ENCODE results near the gene SBDS. TPM values are rescaled to one million over a fixed set of nuclear protein-coding genes. Genes with fewer than 3 reads are reported as not detected.
"Not testable (repeated sequence)": the region's sequence is repeated elsewhere in the genome, so short reads cannot be mapped to it uniquely, and the experiment has no call there.

The SBDS gene
- total RNA-seq, result 172 TPM
- polyA plus RNA-seq (ENCODE audit: insufficient read depth in 1 of 8, insufficient read length in 8 of 8, low replicate concordance in 1 of 8), result 100 to 1,000 TPM; 179 to 232 (median 200) TPM
- long read RNA-seq, donor 1, transcript SBDS-201 (5 exons, 1,631 nt), result major isoform, 33 of 46 reads
- long read RNA-seq, donor 1, partial matches to known transcripts, result 13 of 46 reads
- long read RNA-seq, donor 1, other reads (novel, unspliced or antisense), result 0 of 46 reads
- long read RNA-seq, donor 2, transcript SBDS-201 (5 exons, 1,631 nt), result major isoform, 14 of 15 reads
- long read RNA-seq, donor 2, partial matches to known transcripts, result 0 of 15 reads
- long read RNA-seq, donor 2, other reads (novel, unspliced or antisense), result 0 of 15 reads
- long read RNA-seq, donor 3, transcript SBDS-201 (5 exons, 1,631 nt), result major isoform, 105 of 140 reads
- long read RNA-seq, donor 3, partial matches to known transcripts, result 34 of 140 reads
- long read RNA-seq, donor 3, other reads (novel, unspliced or antisense), result 0 of 140 reads
- long read RNA-seq, donor 4, transcript SBDS-201 (5 exons, 1,631 nt), result major isoform, 44 of 66 reads
- long read RNA-seq, donor 4, partial matches to known transcripts, result 22 of 66 reads
- long read RNA-seq, donor 4, other reads (novel, unspliced or antisense), result 0 of 66 reads
- long read RNA-seq, donor 5, transcript SBDS-201 (5 exons, 1,631 nt), result major isoform, 183 of 287 reads
- long read RNA-seq, donor 5, partial matches to known transcripts, result 104 of 287 reads
- long read RNA-seq, donor 5, other reads (novel, unspliced or antisense), result 0 of 287 reads
- long read RNA-seq, donor 6, transcript SBDS-201 (5 exons, 1,631 nt), result major isoform, 160 of 251 reads
- long read RNA-seq, donor 6, partial matches to known transcripts, result 89 of 251 reads
- long read RNA-seq, donor 6, other reads (novel, unspliced or antisense), result 0 of 251 reads
- long read RNA-seq, donor 7, transcript SBDS-201 (5 exons, 1,631 nt), result major isoform, 113 of 151 reads
- long read RNA-seq, donor 7, partial matches to known transcripts, result 37 of 151 reads
- long read RNA-seq, donor 7, other reads (novel, unspliced or antisense), result 0 of 151 reads
- long read RNA-seq, donor 8, transcript SBDS-201 (5 exons, 1,631 nt), result major isoform, 76 of 102 reads
- long read RNA-seq, donor 8, partial matches to known transcripts, result 26 of 102 reads
- long read RNA-seq, donor 8, other reads (novel, unspliced or antisense), result 0 of 102 reads
- long read RNA-seq, donor 9, transcript SBDS-201 (5 exons, 1,631 nt), result major isoform, 74 of 106 reads
- long read RNA-seq, donor 9, partial matches to known transcripts, result 32 of 106 reads
- long read RNA-seq, donor 9, other reads (novel, unspliced or antisense), result 0 of 106 reads
- long read RNA-seq, donor 10, transcript SBDS-201 (5 exons, 1,631 nt), result major isoform, 108 of 143 reads
- long read RNA-seq, donor 10, partial matches to known transcripts, result 34 of 143 reads
- long read RNA-seq, donor 10, other reads (novel, unspliced or antisense), result 0 of 143 reads
- long read RNA-seq, donor 11, transcript SBDS-201 (5 exons, 1,631 nt), result major isoform, 72 of 98 reads
- long read RNA-seq, donor 11, partial matches to known transcripts, result 25 of 98 reads
- long read RNA-seq, donor 11, other reads (novel, unspliced or antisense), result 0 of 98 reads

DNA sequence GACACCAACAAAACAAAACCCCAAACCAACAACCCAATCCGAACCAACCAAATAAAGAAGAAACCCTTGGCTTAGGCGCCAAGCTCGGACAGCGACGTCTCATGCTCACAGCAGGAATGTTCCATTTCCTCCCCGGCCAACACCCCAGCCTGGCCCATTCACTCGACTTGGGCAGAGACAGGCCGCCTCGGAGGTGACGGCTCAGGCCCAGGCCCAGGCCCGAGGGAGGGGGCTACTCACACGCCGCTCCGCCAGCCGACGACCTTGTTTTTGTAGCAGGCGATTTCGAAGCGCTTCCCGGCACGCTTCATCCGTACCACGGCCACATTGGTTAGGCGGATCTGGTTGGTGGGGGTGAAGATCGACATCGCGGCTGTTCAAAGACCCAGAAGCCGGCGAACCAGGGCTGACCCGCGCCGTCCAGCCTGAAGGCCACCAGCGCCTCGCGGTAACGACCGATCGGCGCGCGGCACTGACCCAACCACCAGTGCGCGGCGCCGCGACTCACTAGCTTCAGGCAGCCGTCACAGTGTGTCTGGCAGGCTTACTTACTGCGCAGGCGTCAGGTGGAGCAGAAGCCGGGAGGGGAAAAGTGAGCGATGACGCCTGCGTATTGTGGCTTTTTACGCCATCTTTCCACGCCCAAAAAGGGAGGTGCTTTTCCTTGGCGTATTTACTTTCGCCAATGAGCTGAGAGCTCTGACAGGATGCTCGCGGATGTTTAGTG, at the start of gene SBDS:
TSS of gene SBDS (minus strand) at position 537 of the 727 bp plus-strand sequence. CDS start at position 368, 169 bp downstream.
- H3K36me3 ChIP-seq (ENCODE audit: control insufficient read depth, insufficient read depth, low read length); H3K9me3 ChIP-seq (replicated peaks; ENCODE audit: control insufficient read depth, low read depth, low read length); H3K4me1 ChIP-seq (ENCODE audit: control insufficient read depth, insufficient read depth, low read length); H3K27me3 ChIP-seq (ENCODE audit: control insufficient read depth, insufficient read depth, low read length): not testable (repeated sequence)
- Histone ChIP-seq H3K27ac (ENCODE audit: low read length) (peak within 1 kb of the TSS; percentile 98), H3K4me3 (ENCODE audit: low read length) (peak within 1 kb of the TSS; percentile 80)
- peak; percentile 100 for DNase-seq
- WGBS (ENCODE audit: insufficient coverage), result under 1% methylated on average over 41 of the region's 59 CpGs

- not testable (repeated sequence) for H3K9me3 ChIP-seq (replicated peaks; ENCODE audit: control insufficient read depth, low read depth, low read length); H3K36me3 ChIP-seq (ENCODE audit: control insufficient read depth, insufficient read depth, low read length)
These were observed 48.2 kb upstream of the SBDS start for GRCh38 chr7:67043559-67043930.

GRCh38 chr7:67042781-67043558, 47.6 kb upstream of the SBDS start:
- peak overlapping the region; percentile 84 for H3K27ac ChIP-seq (ENCODE audit: low read length)
- WGBS (ENCODE audit: insufficient coverage), result no CpG with 5 or more reads among the region's 5 CpGs
- not testable (repeated sequence) for H3K36me3 ChIP-seq (ENCODE audit: control insufficient read depth, insufficient read depth, low read length); H3K27me3 ChIP-seq (ENCODE audit: control insufficient read depth, insufficient read depth, low read length); H3K4me3 ChIP-seq (ENCODE audit: low read length); H3K9me3 ChIP-seq (replicated peaks; ENCODE audit: control insufficient read depth, low read depth, low read length); H3K4me1 ChIP-seq (ENCODE audit: control insufficient read depth, insufficient read depth, low read length)
- peak; percentile 72 for DNase-seq

More at GRCh38 chr7:67043559-67043930, 48.2 kb upstream of the SBDS start:
- H3K4me3 ChIP-seq (ENCODE audit: low read length); H3K27me3 ChIP-seq (ENCODE audit: control insufficient read depth, insufficient read depth, low read length); H3K4me1 ChIP-seq (ENCODE audit: control insufficient read depth, insufficient read depth, low read length); DNase-seq: not testable (repeated sequence)
- WGBS (ENCODE audit: insufficient coverage), result no CpG with 5 or more reads among the region's 4 CpGs
- H3K27ac ChIP-seq (ENCODE audit: low read length), result peak overlapping the region; percentile 80

GRCh38 chr7:67040832-67041231, 45.4 kb upstream of the SBDS start:
- not testable (repeated sequence) for H3K4me3 ChIP-seq (ENCODE audit: low read length); H3K9me3 ChIP-seq (replicated peaks; ENCODE audit: control insufficient read depth, low read depth, low read length); H3K4me1 ChIP-seq (ENCODE audit: control insufficient read depth, insufficient read depth, low read length); H3K27me3 ChIP-seq (ENCODE audit: control insufficient read depth, insufficient read depth, low read length); H3K36me3 ChIP-seq (ENCODE audit: control insufficient read depth, insufficient read depth, low read length); DNase-seq; H3K27ac ChIP-seq (ENCODE audit: low read length)
- no CpG with 5 or more reads among the region's 2 CpGs for WGBS (ENCODE audit: insufficient coverage)

- H3K27ac ChIP-seq (ENCODE audit: low read length), result peak overlapping the region; percentile 91
- H3K36me3 ChIP-seq (ENCODE audit: control insufficient read depth, insufficient read depth, low read length); H3K4me1 ChIP-seq (ENCODE audit: control insufficient read depth, insufficient read depth, low read length); H3K27me3 ChIP-seq (ENCODE audit: control insufficient read depth, insufficient read depth, low read length); H3K4me3 ChIP-seq (ENCODE audit: low read length); H3K9me3 ChIP-seq (replicated peaks; ENCODE audit: control insufficient read depth, low read depth, low read length): not testable (repeated sequence)
- DNase-seq, result peak; percentile 68
- 57% methylated on average over 2 of the region's 10 CpGs for WGBS (ENCODE audit: insufficient coverage)
These were observed 41.3 kb upstream of the SBDS start for GRCh38 chr7:67036432-67037395.

DNA sequence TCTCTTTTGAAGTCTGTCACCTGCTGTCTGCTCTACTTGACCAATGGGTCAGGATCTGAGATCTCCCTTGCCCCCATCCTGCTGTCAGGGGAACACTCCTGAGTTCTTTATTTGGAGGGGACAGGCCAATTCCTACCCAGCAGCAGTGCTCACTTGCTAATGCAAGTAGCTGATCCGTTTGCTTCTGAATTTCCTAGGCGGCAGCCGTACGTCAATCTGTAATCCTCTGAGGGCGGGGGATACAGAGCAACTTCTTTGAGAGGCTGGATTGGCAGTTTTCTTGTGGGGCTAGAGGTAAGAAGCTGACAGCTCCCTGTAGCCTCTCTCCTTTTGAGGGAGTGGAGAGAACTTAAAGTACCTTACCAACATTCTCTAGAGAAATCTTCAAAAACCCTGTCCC, 37.9 kb upstream of the SBDS start:
- WGBS (ENCODE audit: insufficient coverage), result no CpG with 5 or more reads among the region's 5 CpGs
- Histone ChIP-seq H3K4me1 (ENCODE audit: control insufficient read depth, insufficient read depth, low read length) (peaks cover 5% of the 10 kb centered on the region), H3K4me3 (ENCODE audit: low read length) (no peak overlapping the region), H3K27me3 (ENCODE audit: control insufficient read depth, insufficient read depth, low read length) (no peaks in the 10 kb centered on the region), H3K27ac (ENCODE audit: low read length) (no peak overlapping the region), H3K9me3 (replicated peaks; ENCODE audit: control insufficient read depth, low read depth, low read length) (peaks cover 3% of the 10 kb centered on the region), H3K36me3 (ENCODE audit: control insufficient read depth, insufficient read depth, low read length) (peaks cover 16% of the 10 kb centered on the region)
- no peak for DNase-seq

DNA sequence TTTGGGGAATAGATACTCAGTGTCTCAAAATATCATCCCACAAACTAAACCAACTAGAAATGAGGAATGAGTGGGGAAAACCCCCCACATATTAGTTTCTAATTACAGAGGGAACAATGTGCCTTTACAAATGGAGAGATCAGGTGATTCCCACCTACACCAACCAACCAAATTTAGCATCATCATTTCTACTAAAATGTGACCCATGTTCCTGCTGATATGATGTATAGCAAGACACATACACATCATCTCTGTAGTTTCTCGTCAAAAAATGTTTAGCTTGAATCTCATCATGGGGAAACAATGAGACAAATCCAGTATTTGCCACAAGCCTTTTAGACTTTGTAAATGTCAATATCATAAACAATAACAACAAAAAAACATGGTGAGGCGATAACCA, 36.3 kb upstream of the SBDS start:
- WGBS (ENCODE audit: insufficient coverage), result no CpG with 5 or more reads among the region's 2 CpGs
- H3K36me3 ChIP-seq (ENCODE audit: control insufficient read depth, insufficient read depth, low read length), result peaks cover 16% of the 10 kb centered on the region
- H3K4me1 ChIP-seq (ENCODE audit: control insufficient read depth, insufficient read depth, low read length); H3K9me3 ChIP-seq (replicated peaks; ENCODE audit: control insufficient read depth, low read depth, low read length); DNase-seq; H3K4me3 ChIP-seq (ENCODE audit: low read length); H3K27me3 ChIP-seq (ENCODE audit: control insufficient read depth, insufficient read depth, low read length); H3K27ac ChIP-seq (ENCODE audit: low read length): not testable (repeated sequence)

GRCh38 chr7:67025459-67025858, 30.1 kb upstream of the SBDS start:
- H3K27me3 ChIP-seq (ENCODE audit: control insufficient read depth, insufficient read depth, low read length); H3K9me3 ChIP-seq (replicated peaks; ENCODE audit: control insufficient read depth, low read depth, low read length); DNase-seq; H3K4me1 ChIP-seq (ENCODE audit: control insufficient read depth, insufficient read depth, low read length); H3K4me3 ChIP-seq (ENCODE audit: low read length); H3K27ac ChIP-seq (ENCODE audit: low read length): not testable (repeated sequence)
- WGBS (ENCODE audit: insufficient coverage), result no CpG with 5 or more reads among the region's 1 CpG
- peaks cover 18% of the 10 kb centered on the region for H3K36me3 ChIP-seq (ENCODE audit: control insufficient read depth, insufficient read depth, low read length)

Measured in muscle of leg (tissue), 16 donors.